HUDEP-2 (cell line): ENCODE measurements around the gene NXPE4.
"Not testable (repeated sequence)": the region's sequence is repeated elsewhere in the genome, so short reads cannot be mapped to it uniquely, and the experiment has no call there.

Source experiments
- DNase-seq, 76 experiments: peaks; one replicate each; lab custom pipeline; 2025; ENCODE audit not compliant: unreplicated experiment in 76 of 76; lab: John Stamatoyannopoulos, UW

Gene NXPE4

GRCh38 chr11:114610984-114611944, 15.7 kb upstream of the NXPE4 start:
- no peak for DNase-seq

- DNase-seq = no peak
These were observed 15.0 kb upstream of the NXPE4 start for GRCh38 chr11:114610550-114610949.

- no peak for DNase-seq
These were observed 13.8 kb upstream of the NXPE4 start for GRCh38 chr11:114609429-114609828.

- DNase-seq = not testable (repeated sequence)
These were observed 13.0 kb upstream of the NXPE4 start for GRCh38 chr11:114608605-114609004.

GRCh38 chr11:114607753-114608459, 12.3 kb upstream of the NXPE4 start:
- DNase-seq = no peak

- not testable (repeated sequence) for DNase-seq
These were observed 11.2 kb upstream of the NXPE4 start for GRCh38 chr11:114606802-114607075.

GRCh38 chr11:114606003-114606801, 10.6 kb upstream of the NXPE4 start:
- no peak for DNase-seq

GRCh38 chr11:114605370-114605769, 9.8 kb upstream of the NXPE4 start:
- no peak for DNase-seq

- no peak for DNase-seq
These were observed 9.3 kb upstream of the NXPE4 start for GRCh38 chr11:114604886-114605285.

GRCh38 chr11:114604179-114604813, 8.7 kb upstream of the NXPE4 start:
- DNase-seq = no peak

- DNase-seq = not testable (repeated sequence)
These were observed 7.6 kb upstream of the NXPE4 start for GRCh38 chr11:114603151-114603550.

- no peak for DNase-seq
These were observed 2.9 kb upstream of the NXPE4 start for GRCh38 chr11:114598461-114598860.

GRCh38 chr11:114596175-114596919, 761 bp upstream of the NXPE4 start:
- no peak for DNase-seq

GRCh38 chr11:114594703-114595102, 883 bp downstream of the NXPE4 start:
- DNase-seq = no peak

- DNase-seq = no peak
These were observed 8.1 kb downstream of the NXPE4 start for GRCh38 chr11:114587398-114587953.

GRCh38 chr11:114586797-114587196, 8.8 kb downstream of the NXPE4 start:
- DNase-seq = no peak

GRCh38 chr11:114571712-114572111, 23.9 kb downstream of the NXPE4 start:
- DNase-seq = no peak

- DNase-seq = no peak
These were observed 25.8 kb downstream of the NXPE4 start for GRCh38 chr11:114569801-114570200.

GRCh38 chr11:114566276-114566675, 29.3 kb downstream of the NXPE4 start:
- no peak for DNase-seq

GRCh38 chr11:114564831-114565230, 30.8 kb downstream of the NXPE4 start:
- no peak for DNase-seq
